Measurements from ENCODE around the gene KRTAP9-4. TPM values are rescaled to one million over a fixed set of nuclear protein-coding genes. Genes with fewer than 3 reads are reported as not detected.
"Not testable (repeated sequence)": the region's sequence is repeated elsewhere in the genome, so short reads cannot be mapped to it uniquely, and the experiment has no call there.

KRTAP9-4 gene
- polyA plus RNA-seq (2014; cell fraction: cytosol; rRNA removed): not detected in 2 replicates
- not detected in 2 replicates for polyA plus RNA-seq (2014; cell fraction: nucleus; rRNA removed)

DNA sequence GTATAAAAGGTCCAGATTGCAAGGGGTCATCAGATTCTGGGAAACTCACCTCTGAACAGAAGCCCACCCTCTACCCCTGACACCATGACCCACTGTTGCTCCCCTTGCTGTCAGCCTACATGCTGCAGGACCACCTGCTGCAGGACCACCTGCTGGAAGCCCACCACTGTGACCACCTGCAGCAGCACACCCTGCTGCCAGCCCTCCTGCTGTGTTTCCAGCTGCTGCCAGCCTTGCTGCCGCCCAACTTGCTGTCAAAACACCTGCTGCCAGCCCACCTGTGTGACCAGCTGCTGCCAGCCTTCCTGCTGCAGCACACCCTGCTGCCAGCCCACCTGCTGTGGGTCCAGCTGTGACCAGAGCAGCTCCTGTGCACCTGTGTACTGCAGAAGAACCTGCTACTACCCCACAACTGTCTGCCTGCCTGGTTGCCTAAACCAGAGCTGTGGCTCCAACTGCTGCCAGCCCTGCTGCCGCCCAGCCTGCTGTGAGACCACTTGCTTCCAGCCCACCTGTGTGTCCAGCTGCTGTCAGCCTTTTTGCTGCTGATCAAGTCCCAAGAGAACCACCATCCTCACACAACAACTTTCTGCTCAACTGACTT is at the start of gene KRTAP9-4:
Gene KRTAP9-4 (plus strand): TSS at position 51 of the 604 bp plus-strand sequence. CDS start 34 bp downstream, at position 85.
- DNase-seq (ENCODE audit: low spot score): peak; percentile 0

DNA sequence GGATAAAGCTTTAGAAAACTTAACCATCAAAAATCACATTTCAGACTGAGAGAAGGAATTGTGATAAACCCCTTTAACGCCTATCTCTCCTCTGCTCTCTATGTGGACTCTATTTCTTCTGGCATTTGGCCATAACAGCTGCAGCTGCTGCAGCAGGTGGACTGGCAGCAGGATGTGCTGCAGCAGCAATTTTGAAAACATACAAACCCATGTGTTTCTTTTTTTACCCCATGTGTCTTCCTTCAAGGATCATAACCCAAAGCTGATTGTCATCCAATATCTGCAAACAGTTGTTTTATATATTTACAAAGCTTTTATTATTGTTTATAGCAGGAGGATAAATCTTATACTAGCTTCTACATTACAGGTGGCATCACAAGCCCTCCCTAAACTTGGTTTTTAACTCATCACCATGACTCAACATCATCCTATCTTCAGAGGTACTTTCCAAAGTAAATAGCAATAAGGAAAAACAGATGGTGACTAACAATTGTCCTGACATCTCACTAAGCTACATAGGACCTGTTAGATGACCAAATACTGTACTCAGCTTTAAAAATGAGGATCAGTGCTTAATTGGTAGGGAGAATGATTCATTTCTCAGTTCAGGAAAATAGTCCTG is 37.5 kb upstream of the KRTAP9-4 start:
- no peak for DNase-seq (ENCODE audit: low spot score)

- DNase-seq (ENCODE audit: low spot score): no peak
These were observed 36.8 kb upstream of the KRTAP9-4 start for GRCh38 chr17:41212524-41213169.

DNA sequence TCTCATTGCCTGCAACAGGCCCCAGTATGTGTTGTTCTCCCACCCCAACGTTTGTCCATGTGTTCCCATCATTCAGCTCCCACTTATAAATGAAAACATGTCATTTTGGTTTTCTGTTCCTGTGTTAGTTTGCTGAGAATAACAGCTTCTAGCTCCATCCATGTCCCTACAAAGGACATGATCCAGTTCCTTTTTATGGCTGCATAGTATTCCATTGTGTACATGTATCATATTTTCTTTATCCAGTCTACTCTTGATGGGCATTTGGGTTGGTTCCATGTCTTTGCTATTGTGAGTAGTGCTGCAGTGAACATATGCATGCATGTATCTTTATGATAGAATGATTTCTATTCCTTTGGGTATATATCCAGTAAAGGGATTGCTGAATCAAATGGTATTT is 33.8 kb upstream of the KRTAP9-4 start:
- no peak for DNase-seq (ENCODE audit: low spot score)

- DNase-seq (ENCODE audit: low spot score): no peak
These were observed 25.7 kb upstream of the KRTAP9-4 start for GRCh38 chr17:41223821-41224220.

- DNase-seq (ENCODE audit: low spot score): no peak
These were observed 23.4 kb upstream of the KRTAP9-4 start for GRCh38 chr17:41226051-41226450.

DNA sequence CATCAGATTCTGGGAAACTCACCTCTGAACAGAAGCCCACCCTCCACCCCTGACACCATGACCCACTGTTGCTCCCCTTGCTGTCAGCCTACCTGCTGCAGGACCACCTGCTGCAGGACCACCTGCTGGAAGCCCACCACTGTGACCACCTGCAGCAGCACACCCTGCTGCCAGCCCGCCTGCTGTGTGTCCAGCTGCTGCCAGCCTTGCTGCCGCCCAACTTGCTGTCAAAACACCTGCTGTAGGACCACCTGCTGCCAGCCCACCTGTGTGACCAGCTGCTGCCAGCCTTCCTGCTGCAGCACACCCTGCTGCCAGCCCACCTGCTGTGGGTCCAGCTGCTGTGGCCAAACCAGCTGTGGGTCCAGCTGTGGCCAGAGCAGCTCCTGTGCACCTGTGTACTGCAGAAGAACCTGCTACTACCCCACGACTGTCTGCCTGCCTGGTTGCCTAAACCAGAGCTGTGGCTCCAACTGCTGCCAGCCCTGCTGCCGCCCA is 22.8 kb upstream of the KRTAP9-4 start, which contains the start of gene KRTAP9-2:
Gene KRTAP9-2 (plus strand): TSS at position 51 of the 498 bp plus-strand sequence. CDS start 7 bp downstream, at position 58.
- DNase-seq (ENCODE audit: low spot score): not testable (repeated sequence)

DNA sequence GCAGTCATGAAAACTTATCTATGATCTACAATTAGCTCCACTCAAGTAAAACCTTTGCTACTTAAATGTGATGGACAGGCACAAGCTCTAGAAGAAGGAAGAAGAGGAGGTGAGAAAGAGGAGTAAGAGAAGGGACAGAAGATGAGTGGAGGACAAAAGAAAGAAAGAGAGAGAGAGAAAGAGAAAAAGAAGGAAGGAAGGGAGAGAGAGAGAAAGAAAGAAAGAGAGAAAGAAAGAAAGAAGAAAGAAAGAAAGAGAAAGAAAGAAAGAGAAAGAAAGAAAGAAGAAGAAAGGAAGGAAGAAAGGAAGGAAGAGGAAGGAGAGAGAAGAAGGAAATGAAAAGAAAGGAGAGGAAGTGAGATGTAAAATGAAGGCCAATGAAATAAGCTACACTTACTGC is 19.4 kb upstream of the KRTAP9-4 start:
- DNase-seq (ENCODE audit: low spot score): no peak

DNA sequence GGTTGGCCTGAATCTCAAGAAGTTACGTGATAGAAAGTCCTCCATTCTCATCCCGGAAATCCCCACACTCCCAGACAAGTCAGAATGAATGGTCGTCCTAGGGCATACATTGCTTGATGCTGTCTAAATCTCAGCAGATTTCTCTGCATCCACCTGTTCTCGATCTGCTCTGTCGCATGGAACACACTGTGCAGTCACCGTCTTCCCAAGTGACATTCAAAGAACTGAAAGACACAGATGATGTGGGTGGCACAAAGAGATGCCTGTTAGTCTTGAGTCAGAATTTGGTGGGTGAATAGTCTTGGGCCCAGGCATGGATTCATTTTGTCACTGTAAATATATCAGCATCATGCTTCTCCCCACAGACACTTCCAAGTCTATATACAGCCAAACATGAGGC is 17.8 kb upstream of the KRTAP9-4 start:
- DNase-seq (ENCODE audit: low spot score): no peak

GRCh38 chr17:41232399-41233105 is 16.9 kb upstream of the KRTAP9-4 start, which contains the start of gene KRTAP9-3:
Gene KRTAP9-3 (plus strand): TSS chr17:41232449. CDS start chr17:41232502, 53 bp downstream.
- not testable (repeated sequence) for DNase-seq (ENCODE audit: low spot score)

GRCh38 chr17:41237116-41237515 is 12.4 kb upstream of the KRTAP9-4 start:
- DNase-seq (ENCODE audit: low spot score): not testable (repeated sequence)

DNA sequence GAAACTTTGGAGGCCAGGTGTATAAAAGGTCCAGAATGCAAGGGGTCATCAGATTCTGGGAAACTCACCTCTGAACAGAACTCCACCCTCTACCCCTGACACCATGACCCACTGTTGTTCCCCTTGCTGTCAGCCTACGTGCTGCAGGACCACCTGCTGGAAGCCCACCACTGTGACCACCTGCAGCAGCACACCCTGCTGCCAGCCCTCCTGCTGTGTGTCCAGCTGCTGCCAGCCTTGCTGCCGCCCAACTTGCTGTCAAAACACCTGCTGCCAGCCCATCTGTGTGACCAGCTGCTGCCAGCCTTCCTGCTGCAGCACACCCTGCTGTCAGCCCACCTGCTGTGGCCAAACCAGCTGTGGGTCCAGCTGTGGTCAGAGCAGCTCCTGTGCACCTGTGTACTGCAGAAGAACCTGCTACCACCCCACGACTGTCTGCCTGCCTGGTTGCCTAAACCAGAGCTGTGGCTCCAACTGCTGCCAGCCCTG is 11.5 kb upstream of the KRTAP9-4 start, which contains the start of gene KRTAP9-8:
Gene KRTAP9-8 (plus strand): TSS at position 51 of the 489 bp plus-strand sequence. CDS start 53 bp downstream, at position 104.
- not testable (repeated sequence) for DNase-seq (ENCODE audit: low spot score)

GRCh38 chr17:41246995-41247787 is 2.3 kb upstream of the KRTAP9-4 start:
- DNase-seq (ENCODE audit: low spot score): not testable (repeated sequence)

DNA sequence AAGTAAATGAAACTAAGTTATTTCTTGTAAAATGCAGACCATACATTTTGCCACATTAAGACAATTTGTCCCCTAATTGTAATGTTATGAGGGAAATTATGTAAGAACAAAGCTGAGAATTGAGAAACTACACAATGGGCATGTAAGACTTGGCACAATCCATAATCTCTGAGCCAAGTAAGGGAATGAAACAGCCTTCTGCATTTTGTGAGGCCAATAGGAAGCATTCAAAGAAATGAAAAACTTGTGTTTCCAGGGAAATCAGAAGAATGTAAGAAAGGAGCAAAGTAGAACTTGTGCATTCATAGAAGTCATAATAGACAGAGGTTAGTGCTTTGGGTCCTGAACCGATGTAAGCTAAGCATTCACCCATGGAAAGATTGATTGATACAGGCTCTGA is 1.8 kb downstream of the KRTAP9-4 start:
- DNase-seq (ENCODE audit: low spot score): no peak

GRCh38 chr17:41254861-41255260 is 5.4 kb downstream of the KRTAP9-4 start:
- peak; percentile 0 for DNase-seq (ENCODE audit: low spot score)

DNA sequence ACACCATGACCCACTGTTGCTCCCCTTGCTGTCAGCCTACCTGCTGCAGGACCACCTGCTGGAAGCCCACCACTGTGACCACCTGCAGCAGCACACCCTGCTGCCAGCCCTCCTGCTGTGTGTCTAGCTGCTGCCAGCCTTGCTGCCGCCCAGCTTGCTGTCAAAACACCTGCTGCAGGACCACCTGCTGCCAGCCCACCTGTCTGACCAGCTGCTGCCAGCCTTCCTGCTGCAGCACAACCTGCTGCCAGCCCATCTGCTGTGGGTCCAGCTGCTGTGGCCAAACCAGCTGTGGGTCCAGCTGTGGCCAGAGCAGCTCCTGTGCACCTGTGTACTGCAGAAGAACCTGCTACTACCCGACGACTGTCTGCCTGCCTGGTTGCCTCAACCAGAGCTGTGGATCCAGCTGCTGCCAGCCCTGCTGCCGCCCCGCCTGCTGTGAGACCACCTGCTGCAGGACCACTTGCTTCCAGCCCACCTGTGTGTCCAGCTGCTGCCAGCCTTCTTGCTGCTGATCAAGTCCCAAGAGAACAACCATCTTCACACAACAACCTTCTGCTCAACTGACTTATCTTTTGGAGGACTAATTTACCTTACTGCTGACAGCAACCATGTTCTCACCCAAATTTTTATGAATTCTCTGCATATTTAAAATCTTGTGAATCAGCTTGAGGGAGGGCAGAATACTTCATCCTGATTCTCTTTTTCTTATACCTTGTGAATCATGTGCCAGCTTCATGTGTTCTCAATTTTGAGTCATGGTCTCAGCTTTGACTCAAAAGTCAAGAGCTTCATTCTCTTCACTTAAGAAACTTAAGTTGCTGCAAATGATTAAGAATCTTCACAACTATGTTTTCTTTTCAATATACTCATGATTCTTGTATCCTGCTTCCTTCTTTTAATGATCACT is 6.1 kb downstream of the KRTAP9-4 start, which contains the start of gene KRTAP9-9:
Gene KRTAP9-9 (plus strand): TSS at position 4 of the 910 bp plus-strand sequence.
- DNase-seq (ENCODE audit: low spot score): peak; percentile 0

- peak; percentile 0 for DNase-seq (ENCODE audit: low spot score)
These were observed 6.8 kb downstream of the KRTAP9-4 start for GRCh38 chr17:41256291-41256685.

DNA sequence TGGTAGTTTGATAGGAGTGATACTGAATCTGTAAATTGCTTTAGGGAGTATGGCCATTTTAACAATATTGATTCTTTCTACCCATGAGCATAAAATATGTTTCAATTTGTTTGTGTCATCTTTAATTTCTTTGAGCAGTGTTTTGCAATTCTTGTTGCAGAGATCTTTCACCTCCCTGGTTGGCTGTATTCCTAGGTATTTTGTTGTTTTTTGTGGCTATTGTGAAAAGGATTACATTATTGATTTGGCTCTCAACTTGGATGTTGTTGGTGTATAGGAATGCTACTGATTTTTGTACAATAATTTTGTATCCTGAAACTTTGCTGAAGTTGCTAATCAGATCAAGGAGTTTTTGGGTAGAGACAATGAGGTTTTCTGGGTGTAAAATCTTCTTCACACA is 8.9 kb downstream of the KRTAP9-4 start:
- DNase-seq (ENCODE audit: low spot score): no peak

- DNase-seq (ENCODE audit: low spot score): no peak
These were observed 13.7 kb downstream of the KRTAP9-4 start for GRCh38 chr17:41263212-41263611.
